ENCODE results near the gene CPT1B. TPM values are rescaled to one million over a fixed set of nuclear protein-coding genes. Genes with fewer than 3 reads are reported as not detected.

Gene CPT1B
- polyA plus RNA-seq, 1 donor from 2014 or later = 72.4 TPM

DNA sequence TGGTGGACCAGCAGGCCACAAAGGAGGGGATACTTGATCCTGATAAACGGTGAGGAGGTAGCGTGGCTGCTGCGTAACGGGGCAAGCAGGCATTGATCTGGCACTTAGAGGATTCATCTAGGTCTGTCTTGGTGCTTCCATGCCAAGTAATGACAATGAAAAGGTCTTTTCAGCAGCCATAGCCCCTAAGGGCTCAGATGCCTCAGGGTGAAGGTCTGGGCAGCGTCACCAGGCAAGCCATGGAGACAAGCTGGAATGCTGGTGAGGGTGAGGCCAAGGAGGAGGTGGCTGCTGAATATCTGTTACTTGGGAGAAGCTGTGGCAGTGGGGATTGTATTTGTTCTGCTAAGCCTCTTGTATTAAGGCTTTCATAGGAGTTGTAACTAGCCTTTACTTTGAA lies 9.2 kb upstream of the CPT1B start:
- Histone ChIP-seq H3F3A (ENCODE audit: insufficient read depth, low read length, poor library complexity, severe bottlenecking) (no peaks in the 10 kb centered on the region), H3K36me3 (ENCODE audit: insufficient read depth, low read length) (no peaks in the 10 kb centered on the region), H3K4me3 (ENCODE audit: low read length) (no peak overlapping the region), H3K79me2 (replicated peaks; ENCODE audit: insufficient read depth, low read length) (no peaks in the 10 kb centered on the region), H2AFZ (ENCODE audit: low read depth, low read length) (no peak overlapping the region), H4K20me1 (ENCODE audit: insufficient read depth) (no peaks in the 10 kb centered on the region), H3K9ac (ENCODE audit: low read length) (no peak overlapping the region), H3K27ac (ENCODE audit: low read length) (no peak overlapping the region), H3K9me3 (ENCODE audit: low read length) (no peaks in the 10 kb centered on the region), H3K9me2 (ENCODE audit: insufficient read depth, low read length) (no peaks in the 10 kb centered on the region), H3K27me3 (ENCODE audit: insufficient read depth, low read depth, low read length) (no peaks in the 10 kb centered on the region), H3K4me2 (ENCODE audit: low read length) (no peak overlapping the region)
- TF ChIP-seq POLR2AphosphoS5 (IDR thresholded peaks at IDR 0.05) = no peak
- TF ChIP-seq EZH2 (IDR thresholded peaks at IDR 0.05; ENCODE audit: borderline replicate concordance, insufficient read depth, low read length, poor library complexity, severe bottlenecking) = no peak
- TF ChIP-seq RAD21 (conservative IDR thresholded peaks at IDR 0.05) = no peak
- TF ChIP-seq, protein P1, sequence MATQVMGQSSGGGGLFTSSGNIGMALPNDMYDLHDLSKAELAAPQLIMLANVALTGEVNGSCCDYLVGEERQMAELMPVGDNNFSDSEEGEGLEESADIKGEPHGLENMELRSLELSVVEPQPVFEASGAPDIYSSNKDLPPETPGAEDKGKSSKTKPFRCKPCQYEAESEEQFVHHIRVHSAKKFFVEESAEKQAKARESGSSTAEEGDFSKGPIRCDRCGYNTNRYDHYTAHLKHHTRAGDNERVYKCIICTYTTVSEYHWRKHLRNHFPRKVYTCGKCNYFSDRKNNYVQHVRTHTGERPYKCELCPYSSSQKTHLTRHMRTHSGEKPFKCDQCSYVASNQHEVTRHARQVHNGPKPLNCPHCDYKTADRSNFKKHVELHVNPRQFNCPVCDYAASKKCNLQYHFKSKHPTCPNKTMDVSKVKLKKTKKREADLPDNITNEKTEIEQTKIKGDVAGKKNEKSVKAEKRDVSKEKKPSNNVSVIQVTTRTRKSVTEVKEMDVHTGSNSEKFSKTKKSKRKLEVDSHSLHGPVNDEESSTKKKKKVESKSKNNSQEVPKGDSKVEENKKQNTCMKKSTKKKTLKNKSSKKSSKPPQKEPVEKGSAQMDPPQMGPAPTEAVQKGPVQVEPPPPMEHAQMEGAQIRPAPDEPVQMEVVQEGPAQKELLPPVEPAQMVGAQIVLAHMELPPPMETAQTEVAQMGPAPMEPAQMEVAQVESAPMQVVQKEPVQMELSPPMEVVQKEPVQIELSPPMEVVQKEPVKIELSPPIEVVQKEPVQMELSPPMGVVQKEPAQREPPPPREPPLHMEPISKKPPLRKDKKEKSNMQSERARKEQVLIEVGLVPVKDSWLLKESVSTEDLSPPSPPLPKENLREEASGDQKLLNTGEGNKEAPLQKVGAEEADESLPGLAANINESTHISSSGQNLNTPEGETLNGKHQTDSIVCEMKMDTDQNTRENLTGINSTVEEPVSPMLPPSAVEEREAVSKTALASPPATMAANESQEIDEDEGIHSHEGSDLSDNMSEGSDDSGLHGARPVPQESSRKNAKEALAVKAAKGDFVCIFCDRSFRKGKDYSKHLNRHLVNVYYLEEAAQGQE (IDR thresholded peaks at IDR 0.05; ENCODE audit: borderline replicate concordance) = no peak
- TF ChIP-seq MXI1 (conservative IDR thresholded peaks at IDR 0.05; ENCODE audit: poor library complexity, severe bottlenecking) = no peak
- TF ChIP-seq TAF1 (IDR thresholded peaks at IDR 0.05; ENCODE audit: low read depth) = no peak
- TF ChIP-seq, protein P2, sequence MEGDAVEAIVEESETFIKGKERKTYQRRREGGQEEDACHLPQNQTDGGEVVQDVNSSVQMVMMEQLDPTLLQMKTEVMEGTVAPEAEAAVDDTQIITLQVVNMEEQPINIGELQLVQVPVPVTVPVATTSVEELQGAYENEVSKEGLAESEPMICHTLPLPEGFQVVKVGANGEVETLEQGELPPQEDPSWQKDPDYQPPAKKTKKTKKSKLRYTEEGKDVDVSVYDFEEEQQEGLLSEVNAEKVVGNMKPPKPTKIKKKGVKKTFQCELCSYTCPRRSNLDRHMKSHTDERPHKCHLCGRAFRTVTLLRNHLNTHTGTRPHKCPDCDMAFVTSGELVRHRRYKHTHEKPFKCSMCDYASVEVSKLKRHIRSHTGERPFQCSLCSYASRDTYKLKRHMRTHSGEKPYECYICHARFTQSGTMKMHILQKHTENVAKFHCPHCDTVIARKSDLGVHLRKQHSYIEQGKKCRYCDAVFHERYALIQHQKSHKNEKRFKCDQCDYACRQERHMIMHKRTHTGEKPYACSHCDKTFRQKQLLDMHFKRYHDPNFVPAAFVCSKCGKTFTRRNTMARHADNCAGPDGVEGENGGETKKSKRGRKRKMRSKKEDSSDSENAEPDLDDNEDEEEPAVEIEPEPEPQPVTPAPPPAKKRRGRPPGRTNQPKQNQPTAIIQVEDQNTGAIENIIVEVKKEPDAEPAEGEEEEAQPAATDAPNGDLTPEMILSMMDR (IDR thresholded peaks at IDR 0.05; ENCODE audit: poor library complexity, severe bottlenecking) = no peak
- no peak for TF ChIP-seq EP300 (conservative IDR thresholded peaks at IDR 0.05; ENCODE audit: poor library complexity, severe bottlenecking)
- no peak for TF ChIP-seq SMC3 (conservative IDR thresholded peaks at IDR 0.05; ENCODE audit: poor library complexity)

DNA sequence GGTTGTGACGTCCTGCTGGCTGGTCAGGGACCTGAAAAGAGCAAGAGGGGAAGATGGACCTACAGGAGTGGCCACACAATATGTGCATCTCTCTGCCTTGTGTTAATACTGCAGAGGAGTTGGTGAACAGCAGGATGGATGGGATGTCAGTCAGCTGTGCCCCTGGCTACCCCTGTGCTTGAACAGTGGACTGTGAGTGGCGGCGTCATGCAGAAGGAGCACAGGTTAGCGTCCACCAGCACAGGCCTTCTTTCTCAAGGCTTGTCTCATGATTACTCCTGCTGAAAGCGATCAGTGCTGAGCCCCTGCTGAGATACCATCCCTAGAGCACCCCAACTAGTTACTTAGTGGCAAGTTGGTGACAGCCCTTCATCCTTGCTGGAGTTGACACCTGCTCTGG lies 8.2 kb upstream of the CPT1B start:
- Histone ChIP-seq H3K27me3 (ENCODE audit: insufficient read depth, low read depth, low read length) (no peaks in the 10 kb centered on the region), H3K4me3 (ENCODE audit: low read length) (no peak overlapping the region), H2AFZ (ENCODE audit: low read depth, low read length) (no peak overlapping the region), H3K9me3 (ENCODE audit: low read length) (no peaks in the 10 kb centered on the region), H3K4me2 (ENCODE audit: low read length) (no peak overlapping the region), H3K9me2 (ENCODE audit: insufficient read depth, low read length) (no peaks in the 10 kb centered on the region), H3K27ac (ENCODE audit: low read length) (no peak overlapping the region), H3K9ac (ENCODE audit: low read length) (no peak overlapping the region), H3K36me3 (ENCODE audit: insufficient read depth, low read length) (no peaks in the 10 kb centered on the region), H3K79me2 (replicated peaks; ENCODE audit: insufficient read depth, low read length) (peaks cover 8% of the 10 kb centered on the region), H3F3A (ENCODE audit: insufficient read depth, low read length, poor library complexity, severe bottlenecking) (no peaks in the 10 kb centered on the region), H4K20me1 (ENCODE audit: insufficient read depth) (no peaks in the 10 kb centered on the region)
- TF ChIP-seq, protein P1 (IDR thresholded peaks at IDR 0.05; ENCODE audit: borderline replicate concordance) = no peak

Data from neural cell (in vitro differentiated cells).